K562 (cell line): Measurements from ENCODE around the gene WDR93. TPM values are rescaled to one million over a fixed set of nuclear protein-coding genes. Genes with fewer than 3 reads are reported as not detected.

Experiments used
- ARHGAP35 ChIP-seq: fragments of 450-650 bp; IDR thresholded peaks from 2 replicates; pipeline ENCODE4 v1.6.1; 2018; ENCODE audit not compliant: partially characterized antibody
- CBFA2T3 ChIP-seq: fragments of 450-650 bp; IDR thresholded peaks from 2 replicates; pipeline ENCODE4 v1.6.1; 2017
- CXXC5 ChIP-seq: fragments of 250-450 bp; sonication (Bioruptor Pico); IDR thresholded peaks from 2 replicates; pipeline ENCODE4 v1.8.0; 2022; ENCODE audit warnings: inconsistent platforms, mild to moderate bottlenecking, moderate library complexity
- DMBX1 ChIP-seq: fragments of 250-450 bp; sonication (Bioruptor Pico); IDR thresholded peaks from 2 replicates; pipeline ENCODE4 v1.8.0; 2022; ENCODE audit warnings: inconsistent platforms, mild to moderate bottlenecking, moderate library complexity, borderline replicate concordance
- ETV6 ChIP-seq, 3 experiments: fragments of 150-350 bp in 1 of 3; sonication (generic) in 1 of 3; formaldehyde crosslinking in 1 of 3; IDR thresholded peaks; 2 replicates each; pipeline versions ENCODE4 v1.6.1 to v1.8.0; 2014 to 2022; ENCODE audit warnings: borderline replicate concordance in 2 of 3, low read depth in 2 of 3, antibody characterized with exemption in 1 of 3, low read length in 1 of 3, mild to moderate bottlenecking in 1 of 3, missing genetic modification reagents in 1 of 3
- MCM5 ChIP-seq: fragments of 450-650 bp; IDR thresholded peaks from 2 replicates; pipeline ENCODE4 v1.6.1; 2016; ENCODE audit warnings: low read depth
- RERE ChIP-seq: sonication (generic); formaldehyde crosslinking; IDR thresholded peaks from 2 replicates; pipeline ENCODE4 v1.8.0; 2023; ENCODE audit warnings: missing genetic modification reagents, mild to moderate bottlenecking, borderline replicate concordance
- SAP30 ChIP-seq: fragments of 200-600 bp; sonication (generic); IDR thresholded peaks from 2 replicates; pipeline ENCODE4 v1.6.1; 2012; ENCODE audit warnings: borderline replicate concordance, low read depth, mild to moderate bottlenecking, moderate library complexity, low read length, control low read depth, inconsistent platforms; ENCODE audit not compliant: insufficient read depth, poor library complexity, severe bottlenecking
- SMARCA4 ChIP-seq: fragments of 450-650 bp; IDR thresholded peaks from 2 replicates; pipeline ENCODE4 v1.6.1; 2016
- SRSF7 ChIP-seq: fragments of 200-400 bp; formaldehyde crosslinking; optimal IDR thresholded peaks from 2 replicates; pipeline ENCODE3; 2017; ENCODE audit warnings: mild to moderate bottlenecking, low read depth, low read length
- TAL1 ChIP-seq: fragments of 450-650 bp; IDR thresholded peaks from 2 replicates; pipeline ENCODE4 v1.6.1; 2016; ENCODE audit warnings: mild to moderate bottlenecking
- ZBED1 ChIP-seq: IDR thresholded peaks from 2 replicates; pipeline ENCODE4 v1.6.1; 2014
- ZNF23 ChIP-seq: fragments of 250-450 bp; sonication (Bioruptor Pico); IDR thresholded peaks from 2 replicates; pipeline ENCODE4 v1.4.0; 2020; ENCODE audit warnings: mild to moderate bottlenecking
- polyA plus RNA-seq, 8 experiments: library from polyadenylated mRNA; depleted of rRNA in 4 of 8; stranded (reverse) in 5 of 8; unstranded in 3 of 8; fragments of >200 nt; fragmentation: Nextera tagmentation in 2 of 8; fragmentation: Illumina TruSeq in 1 of 8; extraction: Ambion mirVana in 2 of 8; extraction: Trizol in 1 of 8; gene quantifications; 2 replicates each; pipeline versions ENCODE4 v1.2.1 to v1.2.3, GENCODE V29; 2011 to 2014; ENCODE audit warnings: inconsistent platforms in 1 of 8, missing spikeins in 1 of 8
- total RNA-seq, 7 experiments: library from RNA; depleted of rRNA in 6 of 7; stranded (reverse); fragments of >200 nt in 6 of 7; fragmentation: Illumina TruSeq in 2 of 7; extraction: Trizol in 2 of 7; gene quantifications; 2 replicates each; pipeline versions ENCODE4 v1.2.1 to v1.2.3, GENCODE V29; 2011 to 2021; ENCODE audit warnings: low replicate concordance in 1 of 7
- TF ChIP-seq, protein P1 (sequence below): IDR thresholded peaks from 3 replicates; pipeline ENCODE4 v1.6.1; 2011; ENCODE audit warnings: borderline replicate concordance, mild to moderate bottlenecking, moderate library complexity; ENCODE audit not compliant: insufficient read length; ENCODE audit errors: extremely low read depth
- TF ChIP-seq, protein P2 (sequence below): IDR thresholded peaks from 3 replicates; pipeline ENCODE4 v1.6.1; 2011; ENCODE audit warnings: borderline replicate concordance, mild to moderate bottlenecking; ENCODE audit not compliant: insufficient read length, insufficient read depth
- TF ChIP-seq, protein P3 (sequence below): fragments of 450-650 bp; conservative IDR thresholded peaks from 2 replicates; pipeline ENCODE4 v1.6.1; 2016; ENCODE audit warnings: missing genetic modification characterization, low read depth, mild to moderate bottlenecking, missing compliant biosample characterization, moderate library complexity

Gene WDR93
- total and polyA plus RNA-seq, 9 of the 15 experiments (the other 6 are each of a cell fraction or from before 2014, with no cell fraction given), result not detected

GRCh38 chr15:89783111-89783860 is 92.7 kb downstream of the WDR93 start (continued):
- TF ChIP-seq, protein P1, sequence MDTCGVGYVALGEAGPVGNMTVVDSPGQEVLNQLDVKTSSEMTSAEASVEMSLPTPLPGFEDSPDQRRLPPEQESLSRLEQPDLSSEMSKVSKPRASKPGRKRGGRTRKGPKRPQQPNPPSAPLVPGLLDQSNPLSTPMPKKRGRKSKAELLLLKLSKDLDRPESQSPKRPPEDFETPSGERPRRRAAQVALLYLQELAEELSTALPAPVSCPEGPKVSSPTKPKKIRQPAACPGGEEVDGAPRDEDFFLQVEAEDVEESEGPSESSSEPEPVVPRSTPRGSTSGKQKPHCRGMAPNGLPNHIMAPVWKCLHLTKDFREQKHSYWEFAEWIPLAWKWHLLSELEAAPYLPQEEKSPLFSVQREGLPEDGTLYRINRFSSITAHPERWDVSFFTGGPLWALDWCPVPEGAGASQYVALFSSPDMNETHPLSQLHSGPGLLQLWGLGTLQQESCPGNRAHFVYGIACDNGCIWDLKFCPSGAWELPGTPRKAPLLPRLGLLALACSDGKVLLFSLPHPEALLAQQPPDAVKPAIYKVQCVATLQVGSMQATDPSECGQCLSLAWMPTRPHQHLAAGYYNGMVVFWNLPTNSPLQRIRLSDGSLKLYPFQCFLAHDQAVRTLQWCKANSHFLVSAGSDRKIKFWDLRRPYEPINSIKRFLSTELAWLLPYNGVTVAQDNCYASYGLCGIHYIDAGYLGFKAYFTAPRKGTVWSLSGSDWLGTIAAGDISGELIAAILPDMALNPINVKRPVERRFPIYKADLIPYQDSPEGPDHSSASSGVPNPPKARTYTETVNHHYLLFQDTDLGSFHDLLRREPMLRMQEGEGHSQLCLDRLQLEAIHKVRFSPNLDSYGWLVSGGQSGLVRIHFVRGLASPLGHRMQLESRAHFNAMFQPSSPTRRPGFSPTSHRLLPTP, result no peak
- no peak; the same call in 1 of the 2 replicates for TF ChIP-seq DMBX1 (CRISPR knock-in tag)
- no peak for TF ChIP-seq ARHGAP35
- TF ChIP-seq ETV6 (IDR thresholded peaks at IDR 0.05; ENCODE audit: borderline replicate concordance in 1 of 2, low read depth in 2 of 2, low read length in 1 of 2), result no peak
- TF ChIP-seq ETV6 (CRISPR knock-in tag; IDR thresholded peaks at IDR 0.05; ENCODE audit: borderline replicate concordance), result no peak
- TF ChIP-seq, protein P2, sequence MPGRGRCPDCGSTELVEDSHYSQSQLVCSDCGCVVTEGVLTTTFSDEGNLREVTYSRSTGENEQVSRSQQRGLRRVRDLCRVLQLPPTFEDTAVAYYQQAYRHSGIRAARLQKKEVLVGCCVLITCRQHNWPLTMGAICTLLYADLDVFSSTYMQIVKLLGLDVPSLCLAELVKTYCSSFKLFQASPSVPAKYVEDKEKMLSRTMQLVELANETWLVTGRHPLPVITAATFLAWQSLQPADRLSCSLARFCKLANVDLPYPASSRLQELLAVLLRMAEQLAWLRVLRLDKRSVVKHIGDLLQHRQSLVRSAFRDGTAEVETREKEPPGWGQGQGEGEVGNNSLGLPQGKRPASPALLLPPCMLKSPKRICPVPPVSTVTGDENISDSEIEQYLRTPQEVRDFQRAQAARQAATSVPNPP, result no peak
- no peak for TF ChIP-seq SRSF7
- peak; percentile 30; the same call in 1 of the 2 replicates for TF ChIP-seq CXXC5 (CRISPR knock-in tag)
- no peak for TF ChIP-seq ZNF23 (CRISPR knock-in tag)
- TF ChIP-seq SAP30, result no peak
- no peak for TF ChIP-seq MCM5
- TF ChIP-seq TAL1, result no peak
- TF ChIP-seq, protein P3, sequence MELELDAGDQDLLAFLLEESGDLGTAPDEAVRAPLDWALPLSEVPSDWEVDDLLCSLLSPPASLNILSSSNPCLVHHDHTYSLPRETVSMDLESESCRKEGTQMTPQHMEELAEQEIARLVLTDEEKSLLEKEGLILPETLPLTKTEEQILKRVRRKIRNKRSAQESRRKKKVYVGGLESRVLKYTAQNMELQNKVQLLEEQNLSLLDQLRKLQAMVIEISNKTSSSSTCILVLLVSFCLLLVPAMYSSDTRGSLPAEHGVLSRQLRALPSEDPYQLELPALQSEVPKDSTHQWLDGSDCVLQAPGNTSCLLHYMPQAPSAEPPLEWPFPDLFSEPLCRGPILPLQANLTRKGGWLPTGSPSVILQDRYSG (tag), result 0 out of 2 replicates have a peak, but pooled peaks have one; percentile 51
- TF ChIP-seq SMARCA4, result peak; percentile 36; the same call in 1 of the 2 replicates
- TF ChIP-seq ZBED1, result no peak
- TF ChIP-seq CBFA2T3, result peak; percentile 52
- no peak for TF ChIP-seq RERE (CRISPR knock-in tag)
